HL-60 (cell line): ENCODE results near the gene FOS.
"Not testable (repeated sequence)": the region's sequence is repeated elsewhere in the genome, so short reads cannot be mapped to it uniquely, and the experiment has no call there.

Source experiments
- CTCF ChIP-seq: IDR thresholded peaks from one replicate; pipeline ENCODE4 v1.5.1; 2011; ENCODE audit warnings: low read length, control low read depth, inconsistent platforms; ENCODE audit not compliant: insufficient read depth
- GABPA ChIP-seq: IDR thresholded peaks from 2 replicates; pipeline ENCODE4 v1.6.1; 2012; ENCODE audit warnings: low read depth
- POLR2AphosphoS5 ChIP-seq: IDR thresholded peaks from 2 replicates; pipeline ENCODE4 v1.6.1; 2012; ENCODE audit warnings: low read depth
- REST ChIP-seq: IDR thresholded peaks from 2 replicates; pipeline ENCODE4 v1.6.1; 2012; ENCODE audit warnings: low read depth; ENCODE audit not compliant: insufficient replicate concordance
- SPI1 ChIP-seq: IDR thresholded peaks from 2 replicates; pipeline ENCODE4 v1.6.1; 2012; ENCODE audit warnings: low read depth, mild to moderate bottlenecking, borderline replicate concordance

GRCh38 chr14:75308991-75309390 lies 30.4 kb downstream of the FOS start:
- not testable (repeated sequence) for TF ChIP-seq CTCF, GABPA, POLR2AphosphoS5, REST, SPI1
